NCI-H2107 (cell line): Measurements from ENCODE around the gene POMC.
"Not testable (repeated sequence)": the region's sequence is repeated elsewhere in the genome, so short reads cannot be mapped to it uniquely, and the experiment has no call there.

ENCODE experiments used
- DNase-seq: peaks from one replicate; lab custom pipeline; 2025; lab: John Stamatoyannopoulos, UW

The POMC gene

GRCh38 chr2:25176541-25177181, 8.3 kb upstream of the POMC start:
- DNase-seq, result no peak

- DNase-seq, result no peak
Observed at GRCh38 chr2:25176138-25176537, 7.8 kb upstream of the POMC start.

DNA sequence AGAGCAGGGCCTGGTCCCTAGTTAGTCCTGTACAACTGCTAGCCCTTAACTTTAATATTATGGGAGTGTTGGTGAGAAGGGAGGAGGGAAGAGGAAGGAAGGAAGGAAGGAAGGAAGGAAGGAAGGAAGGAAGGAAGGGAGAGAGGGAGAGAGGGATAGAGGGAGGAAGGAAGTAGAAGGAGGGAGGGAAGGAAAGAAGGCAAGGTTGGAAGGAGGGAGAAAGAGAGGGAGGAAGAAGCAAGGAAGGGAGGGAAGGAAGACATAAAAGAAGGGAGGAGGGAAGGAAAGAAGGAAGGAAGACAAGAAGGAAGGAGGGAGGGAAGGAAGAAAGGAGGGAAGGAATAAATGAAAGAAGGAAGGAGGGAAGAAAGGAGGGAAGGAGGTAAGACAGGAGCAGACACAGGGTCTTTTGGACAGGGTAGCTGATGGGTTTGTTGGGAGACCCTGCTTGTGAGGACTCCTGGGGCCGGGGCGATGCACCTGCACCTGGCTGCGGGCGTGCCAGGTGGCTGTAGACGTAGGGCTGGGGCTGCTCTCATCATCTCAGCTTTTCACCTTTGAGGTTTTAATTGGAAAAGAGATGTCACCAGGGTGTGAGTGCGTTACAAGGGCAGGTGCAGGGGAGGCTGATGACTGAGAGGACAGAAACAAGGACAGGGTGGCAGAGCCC, 5.9 kb upstream of the POMC start:
- no peak for DNase-seq

GRCh38 chr2:25173719-25174118, 5.3 kb upstream of the POMC start:
- DNase-seq, result no peak

DNA sequence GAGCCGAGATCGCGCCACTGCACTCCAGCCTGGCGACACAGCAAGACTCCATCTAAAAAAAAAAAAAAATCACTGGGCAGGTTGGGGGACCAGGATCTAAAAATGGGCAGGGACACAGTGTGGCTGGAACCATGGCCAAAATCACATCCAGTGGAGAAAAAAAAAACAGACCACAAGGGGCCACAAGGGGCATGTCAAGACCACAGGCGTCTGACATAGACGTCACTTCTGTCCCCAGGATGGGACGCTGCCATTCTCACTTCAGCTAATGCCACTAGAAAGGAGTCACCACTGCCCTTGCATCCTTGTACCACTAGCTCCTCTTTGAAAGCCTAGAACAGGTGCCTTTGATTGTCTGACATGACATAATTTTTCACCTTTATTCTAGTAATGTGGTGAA, 2.5 kb upstream of the POMC start:
- no peak for DNase-seq

DNA sequence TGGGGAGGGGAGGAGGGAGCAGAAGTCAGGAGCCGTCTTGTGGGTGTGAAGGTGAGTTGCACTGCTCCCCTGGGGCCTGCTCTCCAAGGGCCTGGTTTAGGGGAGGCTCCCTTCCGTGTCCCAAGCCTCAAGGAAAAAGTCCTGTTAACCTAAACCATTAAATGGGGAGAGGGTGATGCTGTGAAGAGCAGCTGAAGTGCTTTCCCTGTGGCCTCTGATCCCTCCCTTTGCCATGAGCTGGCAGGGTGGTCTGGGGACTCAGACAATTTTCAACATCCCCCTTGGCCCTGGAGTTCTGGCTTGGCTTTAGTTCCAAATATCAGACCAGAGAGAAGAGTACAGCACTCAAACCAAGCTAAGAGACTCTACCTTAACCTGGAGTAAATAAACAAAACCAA, 692 bp upstream of the POMC start:
- no peak for DNase-seq

DNA sequence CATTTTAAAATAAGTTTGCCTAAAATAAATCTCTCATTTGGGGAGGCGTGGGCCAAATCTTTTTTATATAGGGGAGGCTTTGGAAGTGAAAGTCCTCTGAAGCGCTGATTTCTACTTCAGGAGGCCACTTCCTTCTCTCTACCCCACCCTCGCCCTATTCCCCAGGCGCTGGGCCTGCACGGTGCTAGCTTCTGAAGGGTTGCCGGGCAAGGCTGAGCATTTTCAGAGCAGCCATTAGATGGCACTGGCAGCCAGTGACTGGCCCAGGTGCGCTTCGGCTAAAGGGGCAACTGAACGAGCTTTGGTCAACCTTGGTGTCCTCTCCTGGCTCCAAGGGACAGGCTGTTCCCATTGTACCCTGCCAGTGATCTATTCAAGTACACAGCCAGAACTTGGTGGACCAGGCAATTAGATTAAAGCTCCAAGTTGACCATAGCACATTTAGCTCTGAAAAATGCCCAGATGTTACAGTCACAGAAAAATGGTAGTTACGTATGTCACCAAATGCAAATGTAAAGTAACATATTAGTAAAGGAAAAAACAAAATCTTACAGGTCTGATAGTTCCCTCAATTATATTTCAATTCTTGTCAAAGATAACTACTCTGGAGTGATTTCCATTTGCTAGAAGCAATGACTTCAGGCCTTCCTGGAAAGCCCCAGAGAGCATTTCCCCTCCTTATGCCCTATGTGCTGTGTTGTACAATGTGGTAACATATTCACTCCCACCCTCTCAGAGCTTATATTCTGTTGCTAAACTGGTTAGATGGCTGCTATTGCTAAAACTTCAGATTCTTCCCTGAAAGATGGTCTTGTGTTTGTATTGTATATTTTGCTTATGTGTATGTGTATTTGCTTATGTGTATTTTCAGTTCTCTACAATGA, 2.1 kb downstream of the POMC start:
- no peak for DNase-seq

DNA sequence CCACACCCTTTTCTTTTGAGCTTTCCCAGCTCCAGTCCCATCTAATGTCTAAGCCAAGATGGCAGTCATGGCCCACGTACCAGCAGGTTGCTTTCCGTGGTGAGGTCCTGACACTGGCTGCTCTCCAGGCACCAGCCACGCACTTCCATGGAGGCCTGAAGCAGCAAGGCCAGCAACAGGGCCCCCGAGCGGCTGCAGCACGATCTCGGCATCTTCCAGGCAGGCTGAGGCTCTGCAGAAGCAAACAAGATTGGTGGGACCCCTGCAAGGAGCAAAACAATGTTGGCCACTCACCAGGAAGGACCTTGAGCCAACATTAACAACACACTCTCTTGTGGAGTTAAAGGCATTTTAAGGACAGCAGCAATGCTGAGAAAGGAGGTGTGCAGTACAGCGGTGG, 3.8 kb downstream of the POMC start:
- DNase-seq, result no peak

GRCh38 chr2:25162061-25162460, 6.3 kb downstream of the POMC start:
- not testable (repeated sequence) for DNase-seq

GRCh38 chr2:25161055-25161781, 7.2 kb downstream of the POMC start:
- no peak for DNase-seq

GRCh38 chr2:25160376-25160775, 8.0 kb downstream of the POMC start:
- DNase-seq, result no peak

DNA sequence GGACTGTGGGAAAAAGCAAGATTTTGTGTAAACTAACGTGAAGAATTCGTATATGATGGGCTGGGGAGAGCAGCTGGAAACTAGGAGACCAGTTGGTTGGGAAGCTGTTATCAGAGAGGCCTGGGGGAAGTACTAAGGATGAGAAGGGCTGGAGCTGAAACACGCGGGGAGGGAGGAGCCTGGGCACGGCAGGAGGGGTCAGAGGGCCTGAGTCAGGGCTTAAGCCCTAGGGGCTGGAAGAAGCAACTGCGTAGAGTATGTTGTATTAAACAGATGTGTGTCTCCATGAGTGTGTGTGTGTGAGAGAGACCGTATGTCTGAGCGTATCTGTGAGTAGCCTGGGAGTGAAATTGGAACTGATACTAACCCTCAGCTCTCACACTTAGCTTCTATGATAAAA, 8.4 kb downstream of the POMC start:
- no peak for DNase-seq

DNA sequence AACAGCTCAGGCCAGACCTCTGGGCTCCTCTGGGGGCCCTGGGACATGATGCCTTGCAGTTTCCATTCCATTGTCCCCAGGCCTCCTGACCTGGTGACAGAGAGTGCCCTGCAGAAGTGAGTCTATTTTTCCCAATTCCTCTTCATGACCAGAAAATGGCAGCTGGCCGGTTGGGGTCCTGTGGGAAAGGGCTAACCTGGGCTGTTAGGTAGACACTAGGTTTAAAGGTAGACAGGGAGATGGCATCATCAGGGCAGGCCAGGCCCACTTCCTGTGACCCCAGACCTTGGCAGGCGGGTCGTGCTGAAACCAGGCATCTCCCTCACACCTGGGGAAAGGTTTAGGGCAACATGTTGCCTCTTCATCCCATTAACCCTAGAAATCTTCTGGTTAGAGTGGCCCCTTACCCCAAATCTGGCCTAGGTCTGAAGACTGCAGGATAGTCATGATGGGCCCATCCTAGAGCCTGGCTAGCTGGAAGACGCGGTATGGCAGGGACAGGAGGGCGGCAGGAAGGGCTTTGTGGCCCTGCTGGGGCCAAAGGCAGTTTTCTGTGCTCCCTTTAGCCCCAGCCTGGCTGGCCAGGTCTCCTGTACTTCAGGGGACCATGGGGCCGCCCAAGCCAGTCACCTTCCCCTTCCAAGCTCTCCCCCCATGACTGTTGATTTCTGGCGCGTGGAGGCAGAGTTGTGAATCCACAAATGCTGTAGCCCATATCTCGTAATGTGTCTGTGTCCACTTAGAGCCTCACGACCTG, 10.1 kb downstream of the POMC start:
- DNase-seq, result no peak

- DNase-seq, result no peak
Observed at GRCh38 chr2:25155401-25155800, 13.0 kb downstream of the POMC start.

GRCh38 chr2:25151718-25152117, 16.7 kb downstream of the POMC start:
- DNase-seq, result no peak

- DNase-seq, result not testable (repeated sequence)
Observed at GRCh38 chr2:25150993-25151392, 17.4 kb downstream of the POMC start.

GRCh38 chr2:25149646-25150045, 18.7 kb downstream of the POMC start:
- DNase-seq, result no peak

DNA sequence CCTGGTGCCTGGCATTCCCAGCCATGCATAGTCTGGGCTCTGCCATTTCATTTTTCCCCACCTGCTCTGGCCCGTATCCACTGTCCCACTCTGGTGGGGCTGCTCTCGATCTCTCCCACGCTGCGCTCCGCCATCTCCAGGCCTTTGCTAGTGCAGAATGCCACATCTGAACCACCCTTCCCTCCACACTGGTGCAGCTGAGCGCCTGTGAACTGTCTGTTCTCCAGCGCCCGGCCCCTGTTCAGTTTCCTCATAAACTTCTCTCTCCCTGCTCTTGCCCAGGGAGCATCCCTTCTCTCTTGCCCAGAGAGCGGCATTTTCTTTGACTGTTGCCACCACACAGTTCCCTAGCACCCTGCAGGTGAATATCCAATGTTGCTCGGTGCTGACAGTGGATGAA, 21.5 kb downstream of the POMC start:
- no peak for DNase-seq

DNA sequence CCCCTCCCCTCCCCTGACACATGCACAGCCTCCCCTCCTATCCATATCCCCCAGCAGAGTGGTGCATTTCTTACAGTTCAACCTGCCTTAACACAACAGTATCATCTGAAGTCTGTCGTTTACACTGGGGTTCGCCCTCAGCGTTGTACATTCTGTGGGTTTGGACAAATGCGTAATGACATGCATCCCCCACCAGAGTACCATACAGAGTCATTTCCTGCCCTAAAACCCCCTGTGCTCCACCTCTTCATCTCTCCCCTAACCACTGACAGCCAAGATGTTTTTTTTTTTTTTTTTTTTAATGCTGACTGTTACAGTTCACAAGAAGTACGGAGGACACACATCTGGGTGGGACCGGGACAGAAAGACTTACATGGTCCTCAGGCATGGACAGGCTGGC, 22.6 kb downstream of the POMC start:
- DNase-seq, result no peak

- no peak for DNase-seq
Observed at GRCh38 chr2:25141120-25141519, 27.3 kb downstream of the POMC start.

DNA sequence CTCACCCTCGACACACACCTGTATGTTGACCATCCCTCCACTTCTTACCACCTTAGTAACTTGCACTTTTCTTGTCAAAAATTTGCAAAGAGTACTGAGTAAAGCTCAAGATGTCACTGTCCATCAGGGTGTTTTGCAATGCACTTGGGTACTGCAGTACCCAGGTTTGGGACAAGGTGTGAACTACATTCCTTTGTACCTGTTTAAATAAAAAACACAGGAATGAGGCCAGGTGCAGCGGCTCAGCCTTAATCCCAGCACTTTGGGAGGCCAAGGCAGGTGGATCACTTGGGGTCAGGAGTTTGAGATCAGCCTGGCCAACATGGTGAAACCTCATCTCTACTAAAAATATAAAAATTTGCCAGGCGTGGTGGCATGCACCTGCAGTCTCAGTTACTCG, 27.8 kb downstream of the POMC start:
- not testable (repeated sequence) for DNase-seq

DNA sequence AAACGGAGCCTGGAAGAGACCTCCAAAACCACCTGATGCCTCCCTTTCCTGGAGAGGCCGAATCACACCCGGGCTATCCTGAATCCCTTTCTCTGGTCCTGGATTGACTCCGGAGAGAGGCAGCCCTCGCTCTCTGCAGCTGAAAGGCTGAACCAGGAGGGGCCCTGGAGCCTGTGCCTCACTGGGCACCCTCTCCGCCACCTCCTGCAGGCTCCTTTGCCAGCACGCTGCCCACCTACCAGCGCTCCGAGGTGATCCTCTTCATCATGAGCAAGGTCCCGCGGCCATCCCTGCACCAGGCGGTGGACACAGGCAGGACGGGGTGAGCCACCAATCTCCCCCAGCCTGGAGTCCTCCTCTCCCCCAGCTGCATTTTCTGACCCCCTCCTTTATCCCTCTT, 35.7 kb downstream of the POMC start:
- no peak for DNase-seq
